ENCODE results near the gene ZIC1. TPM values are rescaled to one million over a fixed set of nuclear protein-coding genes. Genes with fewer than 3 reads are reported as not detected.

The ZIC1 gene
- total RNA-seq, 1 experiment from 2014 or later: not detected

DNA sequence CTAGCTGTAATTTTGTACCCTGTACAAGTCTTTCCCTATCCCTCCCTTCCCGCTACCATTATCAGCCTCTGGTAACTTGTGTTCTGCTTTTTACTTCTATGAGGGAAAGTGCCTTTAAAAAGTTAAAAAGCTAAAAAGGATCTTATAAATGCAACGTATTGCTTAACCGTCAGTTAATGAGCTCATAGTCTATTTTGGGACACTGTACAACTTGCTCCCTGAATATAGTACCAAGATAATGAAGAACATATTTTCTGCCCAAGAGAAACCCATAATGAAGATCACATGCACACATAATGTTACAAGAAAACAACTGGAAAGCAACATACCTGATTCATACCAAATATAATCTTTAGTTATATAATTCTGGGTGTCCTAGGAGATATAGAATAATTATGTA, 22.6 kb downstream of the ZIC1 start:
- H3K9me2 ChIP-seq (ENCODE audit: insufficient read depth): no peaks in the 10 kb centered on the region
- H3K9me3 ChIP-seq (ENCODE audit: insufficient read depth, low read depth): no peaks in the 10 kb centered on the region
- no peaks in the 10 kb centered on the region for H3K36me3 ChIP-seq (ENCODE audit: low read depth)
- no peak for DNase-seq
- CTCF ChIA-PET: no interaction called here
- no peak overlapping the region for H3K4me2 ChIP-seq
- no TSS peak for BruUV-seq (replicated peaks)
- H3K27ac ChIP-seq: no peak overlapping the region
- H3K79me2 ChIP-seq (ENCODE audit: low read depth): no peaks in the 10 kb centered on the region
- no peaks in the 10 kb centered on the region for H3K4me1 ChIP-seq (replicated peaks; ENCODE audit: insufficient read depth)
- intact Hi-C loops (cut with micrococcal nuclease; ENCODE audit: unreplicated experiment): no loop called here
- TF ChIP-seq, protein P1, sequence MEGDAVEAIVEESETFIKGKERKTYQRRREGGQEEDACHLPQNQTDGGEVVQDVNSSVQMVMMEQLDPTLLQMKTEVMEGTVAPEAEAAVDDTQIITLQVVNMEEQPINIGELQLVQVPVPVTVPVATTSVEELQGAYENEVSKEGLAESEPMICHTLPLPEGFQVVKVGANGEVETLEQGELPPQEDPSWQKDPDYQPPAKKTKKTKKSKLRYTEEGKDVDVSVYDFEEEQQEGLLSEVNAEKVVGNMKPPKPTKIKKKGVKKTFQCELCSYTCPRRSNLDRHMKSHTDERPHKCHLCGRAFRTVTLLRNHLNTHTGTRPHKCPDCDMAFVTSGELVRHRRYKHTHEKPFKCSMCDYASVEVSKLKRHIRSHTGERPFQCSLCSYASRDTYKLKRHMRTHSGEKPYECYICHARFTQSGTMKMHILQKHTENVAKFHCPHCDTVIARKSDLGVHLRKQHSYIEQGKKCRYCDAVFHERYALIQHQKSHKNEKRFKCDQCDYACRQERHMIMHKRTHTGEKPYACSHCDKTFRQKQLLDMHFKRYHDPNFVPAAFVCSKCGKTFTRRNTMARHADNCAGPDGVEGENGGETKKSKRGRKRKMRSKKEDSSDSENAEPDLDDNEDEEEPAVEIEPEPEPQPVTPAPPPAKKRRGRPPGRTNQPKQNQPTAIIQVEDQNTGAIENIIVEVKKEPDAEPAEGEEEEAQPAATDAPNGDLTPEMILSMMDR (conservative IDR thresholded peaks at IDR 0.05): no peak
- TF ChIP-seq EZH2 (IDR thresholded peaks at IDR 0.05; ENCODE audit: low read depth): no peak
- no peaks in the 10 kb centered on the region for H3F3A ChIP-seq (ENCODE audit: insufficient read depth, low read depth)
- no peaks in the 10 kb centered on the region for H3K27me3 ChIP-seq (ENCODE audit: insufficient read depth, low read depth)
- H3K4me3 ChIP-seq: no peak overlapping the region
- H4K20me1 ChIP-seq (ENCODE audit: insufficient read depth): no peaks in the 10 kb centered on the region
- no peak overlapping the region for H2AFZ ChIP-seq
- POLR2A ChIA-PET (ENCODE audit: unreplicated experiment): no interaction called here

DNA sequence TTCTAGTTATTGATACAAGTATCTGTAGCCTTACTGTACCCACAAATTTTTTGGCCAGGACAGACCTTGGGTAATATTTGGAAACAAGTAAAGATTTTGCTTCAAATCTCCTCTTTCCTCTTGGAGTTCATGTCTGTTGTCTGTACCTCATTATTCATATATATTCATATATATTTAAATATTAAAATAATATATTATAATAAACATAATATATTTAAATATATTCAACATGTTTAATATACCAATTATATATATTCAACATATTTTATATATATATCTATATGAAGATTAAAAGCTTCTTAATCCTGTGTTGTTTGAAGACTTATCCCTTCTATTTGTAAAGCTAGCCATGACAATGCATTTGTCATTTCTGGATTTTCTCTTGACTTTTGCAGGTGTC, 38.1 kb downstream of the ZIC1 start:
- intact Hi-C loops (cut with micrococcal nuclease; ENCODE audit: unreplicated experiment): no loop called here
- DNase-seq: no peak
- H3K27me3 ChIP-seq (ENCODE audit: insufficient read depth, low read depth): no peaks in the 10 kb centered on the region
- no TSS peak for BruUV-seq (replicated peaks)
- H3K4me3 ChIP-seq: no peak overlapping the region
- H3K36me3 ChIP-seq (ENCODE audit: low read depth): no peaks in the 10 kb centered on the region
- POLR2A ChIA-PET (ENCODE audit: unreplicated experiment): no interaction called here
- H3K9me2 ChIP-seq (ENCODE audit: insufficient read depth): no peaks in the 10 kb centered on the region
- no peaks in the 10 kb centered on the region for H4K20me1 ChIP-seq (ENCODE audit: insufficient read depth)
- no peaks in the 10 kb centered on the region for H3K79me2 ChIP-seq (ENCODE audit: low read depth)
- CTCF ChIA-PET: no interaction called here
- TF ChIP-seq, protein P1 (conservative IDR thresholded peaks at IDR 0.05): no peak
- TF ChIP-seq EZH2 (IDR thresholded peaks at IDR 0.05; ENCODE audit: low read depth): no peak
- H3K4me2 ChIP-seq: no peak overlapping the region
- H3K9me3 ChIP-seq (ENCODE audit: insufficient read depth, low read depth): no peaks in the 10 kb centered on the region
- no peaks in the 10 kb centered on the region for H3K4me1 ChIP-seq (replicated peaks; ENCODE audit: insufficient read depth)
- H3K27ac ChIP-seq: no peak overlapping the region
- no peaks in the 10 kb centered on the region for H3F3A ChIP-seq (ENCODE audit: insufficient read depth, low read depth)
- no peak overlapping the region for H2AFZ ChIP-seq

DNA sequence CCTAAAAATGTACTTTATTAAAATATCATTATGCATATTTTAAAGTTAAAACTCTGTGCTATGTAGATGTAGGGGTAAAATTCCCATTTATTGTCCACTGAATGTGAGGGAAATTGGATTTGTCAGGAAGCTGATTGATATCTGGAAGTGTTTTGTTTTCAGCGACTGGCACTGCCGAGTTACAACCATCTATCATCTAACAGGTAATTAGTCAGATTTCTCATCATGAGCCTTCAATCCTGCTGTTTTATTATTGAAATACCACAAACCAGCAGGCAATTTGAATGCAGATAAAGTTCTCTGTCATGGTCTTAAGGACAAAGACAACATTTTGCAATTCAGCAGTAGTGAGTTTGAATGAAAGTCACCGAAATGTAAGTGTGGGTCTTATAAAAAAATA, 40.5 kb downstream of the ZIC1 start:
- Histone ChIP-seq H4K20me1 (ENCODE audit: insufficient read depth) (no peaks in the 10 kb centered on the region), H3K4me1 (replicated peaks; ENCODE audit: insufficient read depth) (no peaks in the 10 kb centered on the region), H3K27me3 (ENCODE audit: insufficient read depth, low read depth) (no peaks in the 10 kb centered on the region), H3K27ac (no peak overlapping the region), H3F3A (ENCODE audit: insufficient read depth, low read depth) (no peaks in the 10 kb centered on the region), H3K4me3 (no peak overlapping the region), H3K9me3 (ENCODE audit: insufficient read depth, low read depth) (no peaks in the 10 kb centered on the region), H3K4me2 (no peak overlapping the region), H3K79me2 (ENCODE audit: low read depth) (no peaks in the 10 kb centered on the region), H3K36me3 (ENCODE audit: low read depth) (no peaks in the 10 kb centered on the region), H2AFZ (no peak overlapping the region), H3K9me2 (ENCODE audit: insufficient read depth) (no peaks in the 10 kb centered on the region)
- TF ChIP-seq EZH2 (IDR thresholded peaks at IDR 0.05; ENCODE audit: low read depth): no peak
- TF ChIP-seq, protein P1 (conservative IDR thresholded peaks at IDR 0.05): no peak
- BruUV-seq (replicated peaks): no TSS peak
- intact Hi-C loops (cut with micrococcal nuclease; ENCODE audit: unreplicated experiment): no loop called here
- DNase-seq: no peak
- POLR2A ChIA-PET (ENCODE audit: unreplicated experiment): no interaction called here
- CTCF ChIA-PET: no interaction called here

Data from PC-9 (cell line).